Stimulated activated CD8-positive, alpha-beta memory T cell treated with anti-CD3 and anti-CD28 coated beads, Interleukin-4, amount 100 ng/mL, for 48 hours (primary cell): ENCODE results near the gene CHRNA3.
A peak's percentile ranks its signal among the peaks of the same experiment; 100 is the strongest.

Source experiments
- DNase-seq: peaks from one replicate; pipeline ENCODE4 v3.0.0-alpha.2; 2020

The CHRNA3 gene

GRCh38 chr15:78635346-78635745 is 14.6 kb upstream of the CHRNA3 start:
- no peak for DNase-seq

- no peak for DNase-seq
These were observed 13.7 kb upstream of the CHRNA3 start for GRCh38 chr15:78634210-78635145.

- no peak for DNase-seq
These were observed 12.6 kb upstream of the CHRNA3 start for GRCh38 chr15:78633348-78633747.

- DNase-seq: no peak
These were observed 10.3 kb upstream of the CHRNA3 start for GRCh38 chr15:78630886-78631633.

- DNase-seq: no peak
These were observed 8.9 kb upstream of the CHRNA3 start for GRCh38 chr15:78629716-78630065.

- no peak for DNase-seq
These were observed 8.4 kb upstream of the CHRNA3 start for GRCh38 chr15:78629031-78629715.

GRCh38 chr15:78628227-78628626 is 7.4 kb upstream of the CHRNA3 start:
- DNase-seq: no peak

- no peak for DNase-seq
These were observed 6.6 kb upstream of the CHRNA3 start for GRCh38 chr15:78627348-78627747.

- DNase-seq: no peak
These were observed 5.7 kb upstream of the CHRNA3 start for GRCh38 chr15:78626381-78626995.

GRCh38 chr15:78625606-78626280 is 4.9 kb upstream of the CHRNA3 start:
- DNase-seq: no peak

- no peak for DNase-seq
These were observed 4.1 kb upstream of the CHRNA3 start for GRCh38 chr15:78624651-78625590.

- no peak for DNase-seq
These were observed 3.1 kb upstream of the CHRNA3 start for GRCh38 chr15:78623786-78624497.

GRCh38 chr15:78621810-78622402 is 1.1 kb upstream of the CHRNA3 start:
- DNase-seq: no peak

GRCh38 chr15:78620021-78620526 is 722 bp downstream of the CHRNA3 start:
- DNase-seq: no peak

- DNase-seq: no peak
These were observed 1.5 kb downstream of the CHRNA3 start for GRCh38 chr15:78619022-78619950.

GRCh38 chr15:78618490-78618934 is 2.3 kb downstream of the CHRNA3 start:
- peak; percentile 96 for DNase-seq

- DNase-seq: no peak
These were observed 2.7 kb downstream of the CHRNA3 start for GRCh38 chr15:78618064-78618463.

- DNase-seq: peak; percentile 4
These were observed 3.3 kb downstream of the CHRNA3 start for GRCh38 chr15:78617516-78617915.

GRCh38 chr15:78617076-78617475 is 3.7 kb downstream of the CHRNA3 start:
- DNase-seq: peak; percentile 17
